HEK293T (cell line): Measurements from ENCODE around the gene KCNN2.

Experiments used
- ARNT ChIP-seq: fragments of 450-650 bp; IDR thresholded peaks from 2 replicates; pipeline ENCODE4 v1.6.1; 2017; ENCODE audit warnings: mild to moderate bottlenecking
- BHLHE40 ChIP-seq: fragments of 450-650 bp; IDR thresholded peaks from 2 replicates; pipeline ENCODE4 v1.6.1; 2016; ENCODE audit warnings: mild to moderate bottlenecking, moderate library complexity, borderline replicate concordance
- CTBP1 ChIP-seq: fragments of 450-650 bp; IDR thresholded peaks from 2 replicates; pipeline ENCODE4 v1.6.1; 2016; ENCODE audit warnings: borderline replicate concordance
- ELF4 ChIP-seq: fragments of 450-650 bp; IDR thresholded peaks from 2 replicates; pipeline ENCODE4 v1.6.1; 2017; ENCODE audit warnings: antibody characterized with exemption
- FOXA1 ChIP-seq: fragments of 450-650 bp; IDR thresholded peaks from 2 replicates; pipeline ENCODE4 v1.6.1; 2016; ENCODE audit warnings: mild to moderate bottlenecking
- FOXK2 ChIP-seq: fragments of 450-650 bp; IDR thresholded peaks from 2 replicates; pipeline ENCODE4 v1.6.1; 2016; ENCODE audit warnings: mild to moderate bottlenecking
- FOXM1 ChIP-seq: fragments of 450-650 bp; IDR thresholded peaks from 2 replicates; pipeline ENCODE4 v1.6.1; 2017; ENCODE audit warnings: mild to moderate bottlenecking, borderline replicate concordance
- LEF1 ChIP-seq: fragments of 450-650 bp; IDR thresholded peaks from 2 replicates; pipeline ENCODE4 v1.6.1; 2017; ENCODE audit warnings: mild to moderate bottlenecking, borderline replicate concordance
- NFRKB ChIP-seq: fragments of 450-650 bp; IDR thresholded peaks from 2 replicates; pipeline ENCODE4 v1.6.1; 2016; ENCODE audit warnings: mild to moderate bottlenecking, moderate library complexity
- SP1 ChIP-seq: fragments of 450-650 bp; IDR thresholded peaks from 2 replicates; pipeline ENCODE4 v1.6.1; 2017
- SUZ12 ChIP-seq: fragments of 450-650 bp; IDR thresholded peaks from 2 replicates; pipeline ENCODE4 v1.6.1; 2016; ENCODE audit warnings: mild to moderate bottlenecking
- TARDBP ChIP-seq: fragments of 450-650 bp; IDR thresholded peaks from 2 replicates; pipeline ENCODE4 v1.6.1; 2016
- TF ChIP-seq, protein P1 (sequence below): fragments of 450-650 bp; IDR thresholded peaks from 2 replicates; pipeline ENCODE4 v1.6.1; 2016

DNA sequence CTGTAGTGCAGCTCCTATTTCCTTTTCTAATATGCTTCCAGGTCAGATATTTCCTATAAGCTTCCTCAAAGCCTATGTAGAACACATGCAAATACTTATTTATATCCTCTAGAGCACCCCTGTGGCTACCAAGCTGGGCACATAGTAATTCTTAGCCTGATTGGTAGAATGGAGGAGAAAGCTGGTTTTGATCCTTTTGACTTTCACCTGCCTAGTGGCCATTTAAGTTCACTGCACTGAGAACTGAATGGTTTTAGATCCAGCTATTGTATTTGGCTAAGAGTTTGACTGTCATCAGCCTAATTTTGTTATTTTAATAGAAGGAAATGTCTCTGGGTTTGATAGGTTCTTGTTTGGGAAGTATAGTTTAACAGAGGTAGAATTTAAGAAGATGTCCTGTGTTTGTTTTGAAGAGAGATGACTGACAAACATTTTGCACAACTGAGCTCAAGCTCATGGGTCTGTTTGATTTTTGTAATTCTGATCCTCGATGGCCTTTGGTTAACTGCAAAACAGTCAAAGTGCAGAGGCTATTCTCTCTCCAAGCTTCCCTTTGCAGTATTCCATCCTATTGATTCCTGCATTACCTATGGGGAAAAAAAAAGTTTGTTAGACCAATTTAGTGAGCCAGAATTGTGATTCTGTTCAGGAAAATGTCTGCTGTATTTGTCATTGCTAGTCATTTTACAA lies 85.4 kb downstream of the KCNN2 start:
- TF ChIP-seq CTBP1: no peak
- no peak for TF ChIP-seq SP1
- TF ChIP-seq, protein P1, sequence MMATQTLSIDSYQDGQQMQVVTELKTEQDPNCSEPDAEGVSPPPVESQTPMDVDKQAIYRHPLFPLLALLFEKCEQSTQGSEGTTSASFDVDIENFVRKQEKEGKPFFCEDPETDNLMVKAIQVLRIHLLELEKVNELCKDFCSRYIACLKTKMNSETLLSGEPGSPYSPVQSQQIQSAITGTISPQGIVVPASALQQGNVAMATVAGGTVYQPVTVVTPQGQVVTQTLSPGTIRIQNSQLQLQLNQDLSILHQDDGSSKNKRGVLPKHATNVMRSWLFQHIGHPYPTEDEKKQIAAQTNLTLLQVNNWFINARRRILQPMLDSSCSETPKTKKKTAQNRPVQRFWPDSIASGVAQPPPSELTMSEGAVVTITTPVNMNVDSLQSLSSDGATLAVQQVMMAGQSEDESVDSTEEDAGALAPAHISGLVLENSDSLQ: no peak
- TF ChIP-seq ELF4: no peak
- no peak for TF ChIP-seq FOXM1
- no peak for TF ChIP-seq SUZ12
- no peak for TF ChIP-seq FOXA1
- no peak for TF ChIP-seq TARDBP
- TF ChIP-seq BHLHE40: no peak
- TF ChIP-seq NFRKB: no peak
- no peak for TF ChIP-seq LEF1
- TF ChIP-seq FOXK2: no peak
- no peak for TF ChIP-seq ARNT
